BLaER1 (cell line): ENCODE measurements around the gene SREBF1.
A peak's percentile ranks its signal among the peaks of the same experiment; 100 is the strongest.

Experiments
- H3K27ac ChIP-seq: shearing (Covaris generic); formaldehyde crosslinking; 2 replicates; pipeline ENCODE4 v1.8.1; 2022
- H3K27me3 ChIP-seq: shearing (Covaris generic); formaldehyde crosslinking; 2 replicates; pipeline ENCODE4 v1.8.1; 2022
- H3K36me3 ChIP-seq: shearing (Covaris generic); formaldehyde crosslinking; 2 replicates; pipeline ENCODE4 v1.8.1; 2022
- H3K4me1 ChIP-seq: shearing (Covaris generic); formaldehyde crosslinking; 2 replicates; pipeline ENCODE4 v1.8.1; 2022
- H3K4me2 ChIP-seq: shearing (Covaris generic); formaldehyde crosslinking; 2 replicates; pipeline ENCODE4 v1.8.1; 2022
- H3K4me3 ChIP-seq: shearing (Covaris generic); formaldehyde crosslinking; 2 replicates; pipeline ENCODE4 v1.8.1; 2022
- H3K9ac ChIP-seq: shearing (Covaris generic); formaldehyde crosslinking; 2 replicates; pipeline ENCODE4 v1.8.1; 2022
- H3K9me3 ChIP-seq: shearing (Covaris generic); formaldehyde crosslinking; 2 replicates; pipeline ENCODE4 v1.8.1; 2022
- H4K20me1 ChIP-seq: shearing (Covaris generic); formaldehyde crosslinking; 2 replicates; pipeline ENCODE4 v1.8.1; 2022
- Cebpa-rat ChIP-seq: shearing (Covaris generic); IDR thresholded peaks from 2 replicates; pipeline ENCODE4 v1.8.1; 2022

The SREBF1 gene

DNA sequence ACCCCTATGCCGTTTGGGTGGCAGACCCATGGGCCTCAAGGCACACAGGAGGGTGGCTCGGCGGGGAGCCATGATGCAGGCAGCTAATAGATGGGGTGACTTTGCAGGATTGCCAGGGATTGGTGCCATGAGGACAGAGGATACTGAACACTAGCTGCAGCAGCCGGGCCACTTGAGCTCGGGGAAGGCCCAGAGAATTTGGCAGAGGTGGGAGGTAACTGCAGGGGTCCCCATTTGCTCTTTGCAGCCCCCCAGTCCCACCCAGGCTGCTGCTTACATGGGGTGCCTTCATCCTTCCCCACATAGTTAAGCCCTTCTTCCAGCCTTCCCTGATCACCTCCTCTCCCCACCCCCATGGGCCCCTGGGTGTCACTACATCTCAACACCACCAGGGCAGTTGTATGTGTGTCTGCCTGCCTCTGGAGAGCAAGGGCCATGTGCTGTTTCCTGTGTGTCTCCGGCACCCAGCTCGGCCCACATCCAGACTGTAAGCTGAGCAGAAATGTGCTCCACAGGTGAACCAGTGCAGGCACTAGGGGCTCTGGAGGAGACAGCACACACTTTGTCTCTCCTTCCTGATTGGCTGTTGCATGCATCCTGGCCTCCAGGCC, 52.0 kb downstream of the SREBF1 start:
- H3K4me3 ChIP-seq = peak overlapping the region; percentile 71
- H3K4me2 ChIP-seq = peak overlapping the region; percentile 99
- H4K20me1 ChIP-seq = peaks cover 99% of the 10 kb centered on the region
- H3K9ac ChIP-seq = no peak overlapping the region
- no peaks in the 10 kb centered on the region for H3K36me3 ChIP-seq
- TF ChIP-seq Cebpa-rat = no peak
- H3K27ac ChIP-seq = no peak overlapping the region
- peaks cover 84% of the 10 kb centered on the region for H3K4me1 ChIP-seq
- no peaks in the 10 kb centered on the region for H3K9me3 ChIP-seq
- H3K27me3 ChIP-seq = no peaks in the 10 kb centered on the region

DNA sequence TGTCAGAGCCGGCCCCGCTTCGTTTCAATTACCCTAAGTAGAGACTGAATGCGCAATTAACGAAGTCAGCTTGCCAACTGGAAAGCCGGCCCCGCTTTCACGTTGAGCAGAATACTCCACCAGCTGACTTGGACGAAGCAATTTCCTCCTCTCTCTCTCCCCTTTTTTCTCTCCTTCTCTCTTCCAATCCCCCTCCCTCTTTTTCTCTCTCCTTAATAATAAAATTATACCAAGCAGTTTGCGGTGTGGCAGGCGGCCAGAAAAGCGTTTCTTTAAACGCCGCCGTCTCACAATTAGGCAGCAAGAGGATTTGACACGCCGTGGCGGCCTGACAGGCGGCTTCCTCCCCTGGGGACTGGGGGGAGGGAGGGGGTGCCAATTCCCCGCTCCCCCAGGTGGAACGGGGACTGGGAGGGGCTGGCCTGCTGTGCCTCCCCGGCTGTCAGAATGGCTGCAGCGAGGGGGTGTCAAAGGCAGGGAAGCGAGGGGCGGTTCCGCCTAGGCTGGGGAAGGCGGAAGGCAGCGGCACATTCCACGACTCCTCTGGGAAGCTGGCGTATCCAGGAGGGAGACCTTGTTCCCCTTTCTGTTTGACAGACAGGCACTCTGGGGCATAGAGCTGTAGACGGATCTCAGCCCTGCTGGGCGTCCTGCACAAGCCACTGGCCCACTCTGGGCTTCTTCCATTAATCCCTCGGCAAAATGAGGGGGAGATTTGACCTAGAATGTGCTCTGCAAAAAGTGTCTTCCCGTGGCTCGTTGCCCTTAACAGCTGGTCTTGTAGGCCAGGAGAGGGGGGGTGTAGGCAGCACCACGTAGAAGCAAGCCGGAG, 52.7 kb downstream of the SREBF1 start:
- no peaks in the 10 kb centered on the region for H3K36me3 ChIP-seq
- H3K27ac ChIP-seq = peak overlapping the region; percentile 67
- TF ChIP-seq Cebpa-rat = no peak
- H4K20me1 ChIP-seq = peaks cover 99% of the 10 kb centered on the region
- no peaks in the 10 kb centered on the region for H3K27me3 ChIP-seq
- peak overlapping the region; percentile 75 for H3K9ac ChIP-seq
- peak overlapping the region; percentile 99 for H3K4me2 ChIP-seq
- no peaks in the 10 kb centered on the region for H3K9me3 ChIP-seq
- peak overlapping the region; percentile 71 for H3K4me3 ChIP-seq
- H3K4me1 ChIP-seq = peaks cover 83% of the 10 kb centered on the region

DNA sequence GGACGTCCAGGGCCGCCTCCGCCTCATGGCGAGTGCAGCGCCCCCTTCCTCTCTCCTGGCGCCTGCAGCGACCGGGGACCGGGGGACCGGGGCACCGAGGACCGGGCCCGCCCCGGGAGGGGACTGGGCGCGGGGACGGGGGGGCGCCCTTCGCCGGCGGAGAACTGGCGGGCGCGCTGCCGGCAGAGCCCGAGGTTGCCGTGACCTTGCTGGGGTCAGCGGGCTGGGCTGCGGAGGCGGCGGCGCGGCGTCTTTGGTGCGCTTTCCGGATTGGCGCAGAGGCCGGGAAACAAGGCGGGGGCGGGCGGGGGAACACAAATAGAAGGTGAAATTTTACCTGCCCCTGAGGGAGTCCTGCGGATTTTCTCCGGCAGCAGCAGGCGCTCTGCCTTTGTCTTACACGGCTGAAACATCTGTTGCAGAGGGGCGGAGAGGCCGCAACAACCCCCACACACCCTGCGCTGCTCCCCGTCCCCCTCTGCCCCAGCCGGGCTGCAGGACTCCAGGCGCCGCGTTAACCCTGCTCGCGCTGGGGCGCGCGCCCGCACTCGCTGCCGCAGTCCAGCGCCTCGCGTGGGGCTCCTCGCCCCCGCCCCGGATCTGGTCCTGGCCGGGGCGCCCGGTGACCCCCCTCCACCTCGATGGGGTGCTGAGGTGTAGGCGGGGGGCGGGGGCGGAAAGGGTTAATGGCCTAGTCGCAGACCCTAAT, 53.5 kb downstream of the SREBF1 start:
- peak overlapping the region; percentile 75 for H3K9ac ChIP-seq

DNA sequence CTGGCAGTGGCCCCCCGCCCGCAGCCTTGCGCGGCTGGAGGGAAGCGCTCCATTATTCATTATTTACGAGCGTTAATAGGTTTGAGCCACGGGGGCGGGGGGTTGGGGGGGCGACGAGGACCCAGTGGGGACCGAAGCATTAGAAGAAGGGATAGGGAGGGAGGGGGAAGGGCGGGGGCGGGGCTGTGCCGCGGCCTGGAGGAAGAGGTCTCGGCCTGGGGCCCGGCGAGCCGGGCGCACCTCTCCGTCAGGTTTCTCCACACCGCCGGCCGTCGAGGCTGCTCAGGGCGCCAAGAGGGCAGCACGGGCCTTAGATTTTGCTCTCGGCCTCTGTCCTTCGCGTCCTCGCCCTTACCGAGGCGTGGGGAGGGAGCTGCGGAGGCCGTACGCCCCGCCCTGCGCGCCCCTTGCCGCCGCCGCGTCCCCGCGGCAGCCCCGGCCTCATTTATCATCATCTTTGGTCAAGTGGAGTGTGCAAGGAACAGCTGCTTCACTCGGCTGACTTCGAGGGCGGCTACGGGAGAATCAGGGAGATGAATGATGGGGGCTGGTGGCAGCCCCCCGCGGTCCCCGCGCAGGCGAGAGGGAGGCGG, 54.2 kb downstream of the SREBF1 start:
- Histone ChIP-seq H3K4me1 (peaks cover 79% of the 10 kb centered on the region), H3K9ac (peak overlapping the region; percentile 75), H3K27ac (peak overlapping the region; percentile 67)

More for the DNA sequence above, 53.5 kb downstream of the SREBF1 start:
- no peak for TF ChIP-seq Cebpa-rat
- H3K27ac ChIP-seq = peak overlapping the region; percentile 67
- peaks cover 99% of the 10 kb centered on the region for H4K20me1 ChIP-seq
- peak overlapping the region; percentile 71 for H3K4me3 ChIP-seq
- H3K4me1 ChIP-seq = peaks cover 83% of the 10 kb centered on the region
- peak overlapping the region; percentile 99 for H3K4me2 ChIP-seq
- peaks cover 2% of the 10 kb centered on the region; the same call in 1 of the 2 replicates for H3K36me3 ChIP-seq
- H3K27me3 ChIP-seq = no peaks in the 10 kb centered on the region
- no peaks in the 10 kb centered on the region for H3K9me3 ChIP-seq

DNA sequence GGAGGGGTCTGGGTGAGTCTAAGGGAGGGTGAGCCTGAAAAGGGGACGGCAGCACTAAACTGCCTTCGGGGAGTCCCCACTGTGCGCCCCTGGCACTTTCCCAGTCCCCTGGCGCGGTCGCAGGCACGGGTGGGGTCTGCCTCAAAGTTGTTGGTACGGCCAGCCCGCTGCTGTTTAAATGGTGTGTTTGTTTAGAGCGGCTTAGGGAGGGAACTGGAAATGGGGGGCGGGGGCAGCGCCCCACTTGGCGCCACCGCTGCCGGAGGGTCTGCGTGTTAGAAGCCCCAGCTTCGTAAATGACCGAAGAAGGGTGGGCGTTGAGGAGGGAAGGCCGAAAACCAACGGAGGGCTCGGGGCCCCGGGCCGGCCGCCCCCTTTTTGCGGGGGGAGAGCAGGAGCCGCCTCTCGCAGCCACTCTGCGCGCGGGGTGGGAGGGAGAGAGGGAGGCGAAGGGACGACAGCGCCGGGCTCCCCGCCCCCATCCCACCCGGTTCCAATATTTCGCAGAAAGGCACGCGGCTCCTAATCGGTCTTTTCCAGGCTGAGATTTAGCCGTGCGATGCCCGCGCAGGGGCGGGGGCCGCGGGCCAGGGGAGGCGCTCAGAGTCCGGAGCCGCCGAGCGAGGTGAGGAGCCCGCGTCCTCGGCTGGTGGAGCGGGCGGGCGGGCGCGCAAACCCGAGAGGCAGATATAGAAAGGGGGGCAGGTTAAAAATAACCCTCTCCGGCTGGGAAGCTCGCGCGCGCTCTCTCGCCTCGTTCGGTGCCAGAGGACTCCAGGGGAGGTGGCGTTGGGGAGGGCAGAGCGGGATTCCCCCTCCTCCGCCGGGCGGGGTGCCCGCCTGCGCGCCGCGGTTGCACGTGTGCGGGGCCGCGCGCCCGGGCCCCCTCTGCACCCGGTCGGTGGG, 54.9 kb downstream of the SREBF1 start:
- Histone ChIP-seq H4K20me1 (peaks cover 99% of the 10 kb centered on the region), H3K4me3 (peak overlapping the region; percentile 71), H3K4me1 (peaks cover 79% of the 10 kb centered on the region), H3K4me2 (peak overlapping the region; percentile 99), H3K9me3 (no peaks in the 10 kb centered on the region), H3K27ac (peak overlapping the region; percentile 38; the same call in 1 of the 2 replicates), H3K27me3 (no peaks in the 10 kb centered on the region), H3K9ac (peak overlapping the region; percentile 65; the same call in 1 of the 2 replicates), H3K36me3 (peaks cover 16% of the 10 kb centered on the region)
- TF ChIP-seq Cebpa-rat = no peak

More for the DNA sequence above, 54.2 kb downstream of the SREBF1 start:
- no peak for TF ChIP-seq Cebpa-rat
- H3K27me3 ChIP-seq = no peaks in the 10 kb centered on the region
- peaks cover 8% of the 10 kb centered on the region for H3K36me3 ChIP-seq
- peaks cover 99% of the 10 kb centered on the region for H4K20me1 ChIP-seq
- H3K9me3 ChIP-seq = no peaks in the 10 kb centered on the region
- H3K4me2 ChIP-seq = peak overlapping the region; percentile 99
- peak overlapping the region; percentile 71 for H3K4me3 ChIP-seq

DNA sequence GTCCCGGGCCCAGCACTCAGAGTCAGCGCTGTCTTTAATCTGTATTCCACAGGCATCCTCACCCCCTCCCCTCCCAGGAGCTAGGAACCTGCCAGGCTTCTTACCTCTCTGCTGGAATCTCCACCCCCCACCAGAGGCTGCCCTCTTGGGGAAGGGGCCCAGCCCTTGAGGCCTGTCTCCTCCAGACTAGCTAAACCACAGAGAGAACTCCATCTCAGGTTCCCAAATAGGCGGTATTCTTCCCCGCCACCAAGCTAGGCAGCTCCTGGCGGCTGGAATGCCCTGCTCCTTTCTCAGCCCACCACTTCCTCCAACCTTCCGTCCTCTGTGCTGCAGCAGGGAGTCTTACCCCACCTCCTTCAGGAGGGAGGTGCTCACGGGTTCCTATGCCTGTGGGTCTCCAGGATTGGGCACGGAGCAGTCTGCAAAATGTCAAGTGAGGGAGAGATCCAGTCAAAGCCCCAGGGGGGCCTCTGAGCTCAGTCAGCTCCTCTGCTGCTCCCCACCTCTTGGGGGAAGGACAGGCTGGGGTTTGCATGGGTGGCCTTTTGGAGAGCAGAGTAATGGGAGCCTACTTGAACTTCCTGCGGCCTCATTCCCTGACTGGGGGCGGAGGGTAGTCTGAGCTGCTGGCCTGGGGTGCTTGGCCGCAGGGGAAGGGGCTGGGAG, 55.7 kb downstream of the SREBF1 start:
- H3K36me3 ChIP-seq = peaks cover 24% of the 10 kb centered on the region
- TF ChIP-seq Cebpa-rat = no peak
- H3K27me3 ChIP-seq = no peaks in the 10 kb centered on the region
- H3K9ac ChIP-seq = peak overlapping the region; percentile 48; the same call in 1 of the 2 replicates
- H4K20me1 ChIP-seq = peaks cover 99% of the 10 kb centered on the region
- peaks cover 77% of the 10 kb centered on the region for H3K4me1 ChIP-seq
- peak overlapping the region; percentile 71 for H3K4me3 ChIP-seq
- H3K9me3 ChIP-seq = no peaks in the 10 kb centered on the region
- no peak overlapping the region for H3K27ac ChIP-seq
- peak overlapping the region; percentile 99 for H3K4me2 ChIP-seq

DNA sequence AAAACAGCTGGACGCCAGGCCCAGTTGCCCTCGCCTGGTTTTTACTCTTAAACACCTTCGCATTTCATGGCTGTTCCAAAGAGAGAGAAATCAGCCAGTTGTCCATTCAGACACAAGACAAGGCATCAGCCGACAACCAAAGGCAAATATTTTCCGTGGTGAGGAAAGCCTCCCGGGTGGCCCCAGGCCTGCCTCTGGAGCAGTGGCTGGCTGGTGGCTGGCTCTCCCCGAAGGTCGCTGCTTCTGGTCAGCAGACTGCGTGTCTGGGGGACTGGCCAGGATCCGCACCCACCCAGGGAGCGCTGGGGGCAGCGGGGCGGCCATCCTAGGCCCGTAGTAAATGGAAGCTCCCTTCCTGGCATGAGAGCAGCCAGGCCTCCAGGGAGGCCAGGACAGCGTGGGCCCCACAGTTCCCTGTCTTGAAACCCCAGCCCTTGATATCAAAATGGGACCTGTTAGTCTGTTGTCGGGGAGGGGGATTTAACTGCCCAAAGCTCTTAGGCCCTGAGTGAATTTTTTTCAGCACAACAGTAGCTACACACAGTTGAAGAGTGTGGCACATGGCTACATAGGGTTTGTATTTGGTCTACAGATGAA, 57.7 kb downstream of the SREBF1 start:
- no peak overlapping the region for H3K27ac ChIP-seq
- peaks cover 99% of the 10 kb centered on the region for H4K20me1 ChIP-seq
- peaks cover 36% of the 10 kb centered on the region for H3K36me3 ChIP-seq
- H3K4me1 ChIP-seq = peaks cover 58% of the 10 kb centered on the region
- no peak for TF ChIP-seq Cebpa-rat
- no peaks in the 10 kb centered on the region for H3K27me3 ChIP-seq
- H3K9me3 ChIP-seq = no peaks in the 10 kb centered on the region
- H3K4me2 ChIP-seq = peak overlapping the region; percentile 19; the same call in 1 of the 2 replicates
- H3K4me3 ChIP-seq = no peak overlapping the region
- H3K9ac ChIP-seq = no peak overlapping the region

DNA sequence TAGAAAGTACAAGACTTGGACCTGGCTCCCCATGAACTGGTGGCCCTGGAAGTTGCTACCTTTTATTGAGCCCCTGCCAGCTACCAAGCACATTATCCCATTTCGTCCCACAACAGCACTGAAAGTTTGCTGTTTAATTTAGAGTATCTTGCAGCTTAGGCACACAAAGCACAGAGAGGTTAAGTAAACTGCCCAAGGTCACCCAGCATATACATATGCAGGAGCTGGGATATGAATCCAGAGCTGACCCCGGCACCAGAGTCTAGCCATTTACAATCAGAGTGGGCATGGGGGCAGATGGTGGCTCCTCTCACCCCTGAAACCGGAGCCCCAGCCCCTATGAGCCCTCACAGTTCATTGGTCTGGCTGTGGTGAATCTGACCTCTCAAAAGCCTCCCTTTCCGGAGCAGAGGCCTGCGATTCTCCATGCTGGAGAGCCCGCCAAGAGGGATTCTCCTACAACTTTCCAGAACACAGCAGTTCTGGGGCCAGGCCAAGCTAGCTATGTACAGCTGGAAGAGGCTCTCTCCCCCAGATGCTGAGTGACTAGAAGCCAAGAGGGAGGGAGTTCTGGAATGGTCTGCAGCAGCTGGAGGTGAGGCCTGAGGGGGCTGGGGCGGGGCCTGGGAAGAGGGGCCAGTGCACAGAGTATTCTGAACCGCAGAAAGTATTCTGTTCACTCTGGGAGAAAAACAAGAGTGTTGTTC, 58.3 kb downstream of the SREBF1 start:
- Histone ChIP-seq H3K9me3 (no peaks in the 10 kb centered on the region), H3K9ac (no peak overlapping the region), H3K4me3 (no peak overlapping the region), H3K27ac (no peak overlapping the region), H3K36me3 (peaks cover 40% of the 10 kb centered on the region), H4K20me1 (peaks cover 99% of the 10 kb centered on the region), H3K27me3 (no peaks in the 10 kb centered on the region), H3K4me2 (0 out of 2 replicates have a peak overlapping the region, but pooled peaks have one; percentile 19), H3K4me1 (peaks cover 51% of the 10 kb centered on the region)
- no peak for TF ChIP-seq Cebpa-rat
